LNCaP clone FGC (cell line): ENCODE results near the gene PYDC1.
"Not testable (repeated sequence)": the region's sequence is repeated elsewhere in the genome, so short reads cannot be mapped to it uniquely, and the experiment has no call there.

Experiments
- DNase-seq: peaks from one replicate; pipeline ENCODE4 v3.0.0-alpha.2; 2011; ENCODE audit warnings: low read depth
- H3K4me3 ChIP-seq: 2 replicates; pipeline ENCODE4 v1.5.1; 2011; ENCODE audit warnings: mild to moderate bottlenecking, low read depth, low read length, control low read depth
- CTCF ChIP-seq: IDR thresholded peaks from 2 replicates; pipeline ENCODE4 v1.5.1; 2012; ENCODE audit warnings: mild to moderate bottlenecking; ENCODE audit not compliant: control insufficient read depth, insufficient read depth; ENCODE audit errors: extremely low read depth

PYDC1 gene

GRCh38 chr16:31200821-31201568 lies 15.9 kb downstream of the PYDC1 start:
- TF ChIP-seq CTCF: no peak
- DNase-seq: no peak
- H3K4me3 ChIP-seq: no peak overlapping the region

GRCh38 chr16:31200111-31200510 lies 16.8 kb downstream of the PYDC1 start:
- not testable (repeated sequence) for DNase-seq, H3K4me3 ChIP-seq

GRCh38 chr16:31199430-31200041 lies 17.4 kb downstream of the PYDC1 start:
- no peak overlapping the region for H3K4me3 ChIP-seq
- DNase-seq: no peak
- no peak for TF ChIP-seq CTCF

- H3K4me3 ChIP-seq: no peak overlapping the region
- TF ChIP-seq CTCF: no peak
Measured at GRCh38 chr16:31198207-31198882, 18.6 kb downstream of the PYDC1 start.

GRCh38 chr16:31196324-31197088 lies 20.4 kb downstream of the PYDC1 start:
- no peak for TF ChIP-seq CTCF
- no peak overlapping the region for H3K4me3 ChIP-seq
- no peak for DNase-seq

More at GRCh38 chr16:31198207-31198882, 18.6 kb downstream of the PYDC1 start:
- no peak for DNase-seq

GRCh38 chr16:31195861-31196260 lies 21.1 kb downstream of the PYDC1 start:
- H3K4me3 ChIP-seq, DNase-seq: not testable (repeated sequence)

GRCh38 chr16:31194898-31195297 lies 22.0 kb downstream of the PYDC1 start:
- no peak for TF ChIP-seq CTCF
- DNase-seq: no peak
- no peak overlapping the region for H3K4me3 ChIP-seq
